Measurements from ENCODE around the gene CLCN3.

CLCN3 gene

DNA sequence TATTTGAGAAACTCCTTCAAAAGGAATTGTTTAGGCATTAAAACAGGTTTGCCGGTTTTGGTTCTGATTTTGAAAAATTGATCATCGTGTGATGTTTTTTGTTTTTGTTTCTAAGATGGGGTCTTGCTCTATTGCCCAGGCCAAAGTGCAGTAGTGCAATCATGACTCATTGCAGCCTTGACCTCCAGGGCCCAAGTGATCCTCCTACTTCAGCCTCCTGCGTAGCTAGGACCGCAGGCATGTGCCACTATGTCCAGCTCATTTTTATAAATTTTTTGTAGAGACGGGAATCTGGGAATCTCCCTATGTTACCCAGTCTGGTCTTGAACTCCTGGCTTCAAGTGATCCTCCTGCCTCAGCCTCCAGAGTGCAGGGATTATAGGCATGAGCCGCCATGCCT, 35.0 kb downstream of the CLCN3 start:
- in situ Hi-C loops (cut with HindIII; ENCODE audit: low pct_ligation_motif_present, low sequenced_read_pairs), result no loop called here
- DNase-seq, result no peak
- Histone ChIP-seq H3K36me3 (replicated peaks) (no peaks in the 10 kb centered on the region), H3K4me3 (ENCODE audit: low read depth, low read length) (no peak overlapping the region), H3K27ac (no peak overlapping the region), H3K27me3 (replicated peaks) (no peaks in the 10 kb centered on the region)
- TF ChIP-seq CTCF (IDR thresholded peaks at IDR 0.05; ENCODE audit: low read depth, low read length, missing control alignments), result no peak

DNA sequence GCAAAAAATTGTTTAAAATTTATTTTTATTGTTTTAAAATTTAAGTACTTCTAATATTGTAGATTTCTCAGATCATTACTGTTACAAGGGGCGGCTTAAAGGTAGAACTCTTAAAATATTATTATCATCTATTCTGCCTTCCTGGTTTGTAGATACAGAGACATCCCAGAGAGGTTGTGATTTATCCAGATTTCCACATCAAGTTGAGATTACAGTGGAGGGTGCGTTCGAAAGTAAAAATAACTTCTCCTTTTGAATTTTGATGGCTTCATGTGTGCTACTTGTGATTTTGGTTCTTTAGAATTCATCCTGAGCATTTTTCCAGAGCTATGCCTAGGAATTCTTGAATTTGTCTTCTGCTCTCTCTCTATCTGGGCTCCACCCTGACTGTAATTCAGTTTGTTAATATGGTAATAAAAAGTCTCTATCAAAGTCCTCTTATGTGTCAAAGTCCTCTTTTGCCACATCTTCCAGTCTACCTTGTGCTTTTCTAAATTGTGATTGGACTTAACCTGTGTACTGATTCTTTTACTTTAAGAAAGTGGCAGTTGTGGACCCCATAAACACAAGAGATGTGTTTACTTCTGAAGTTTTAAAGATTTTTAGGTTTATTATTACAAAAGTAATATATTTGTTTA, 37.2 kb downstream of the CLCN3 start:
- no peak for TF ChIP-seq CTCF (IDR thresholded peaks at IDR 0.05; ENCODE audit: low read depth, low read length, missing control alignments)
- no peaks in the 10 kb centered on the region for H3K27me3 ChIP-seq (replicated peaks)
- H3K4me3 ChIP-seq (ENCODE audit: low read depth, low read length), result no peak overlapping the region
- no peaks in the 10 kb centered on the region for H3K36me3 ChIP-seq (replicated peaks)
- H3K27ac ChIP-seq, result no peak overlapping the region
- DNase-seq, result no peak
- in situ Hi-C loops (cut with HindIII; ENCODE audit: low pct_ligation_motif_present, low sequenced_read_pairs), result no loop called here

- in situ Hi-C loops (cut with HindIII; ENCODE audit: low pct_ligation_motif_present, low sequenced_read_pairs), result no loop called here
- no peaks in the 10 kb centered on the region for H3K27me3 ChIP-seq (replicated peaks)
- no peak for TF ChIP-seq CTCF (IDR thresholded peaks at IDR 0.05; ENCODE audit: low read depth, low read length, missing control alignments)
- no peaks in the 10 kb centered on the region for H3K36me3 ChIP-seq (replicated peaks)
- DNase-seq, result no peak
- no peak overlapping the region for H3K4me3 ChIP-seq (ENCODE audit: low read depth, low read length)
- H3K27ac ChIP-seq, result no peak overlapping the region
These were observed 37.8 kb downstream of the CLCN3 start for GRCh38 chr4:169658196-169658595.

DNA sequence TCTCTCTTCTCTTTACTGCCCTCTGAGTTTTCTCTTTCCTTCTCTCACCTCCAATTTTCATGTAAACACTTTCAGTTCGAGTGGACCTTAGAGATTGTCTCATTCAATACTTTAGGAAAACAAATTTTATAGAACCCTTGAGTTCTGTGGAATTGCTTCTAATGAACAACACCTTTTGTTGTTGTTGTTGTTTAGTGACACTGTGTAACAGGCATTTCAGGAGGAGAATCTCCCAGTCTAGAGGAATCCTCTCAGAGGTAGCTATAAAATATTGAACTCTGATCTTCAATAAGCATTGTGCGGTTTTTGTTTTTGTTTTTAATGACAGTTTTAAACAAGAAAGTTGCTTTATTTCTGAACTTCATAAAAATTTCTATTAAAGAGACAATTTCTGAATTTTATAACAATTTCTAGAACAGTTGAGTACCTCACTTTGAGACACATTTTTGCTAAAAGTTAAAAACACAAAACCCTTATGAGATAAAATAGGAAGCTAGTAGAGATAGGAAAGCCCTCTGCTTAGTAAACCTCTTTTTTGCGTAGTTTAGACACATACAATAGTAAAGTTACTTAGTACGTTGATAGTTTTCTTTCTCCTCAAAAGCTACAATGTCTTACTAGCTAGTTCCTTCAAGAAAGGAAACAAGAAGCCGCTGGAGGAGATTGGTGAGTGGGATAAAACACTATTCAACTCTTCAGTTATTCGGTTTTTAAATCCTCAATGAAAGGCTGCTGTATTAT, 38.8 kb downstream of the CLCN3 start:
- H3K27me3 ChIP-seq (replicated peaks), result no peaks in the 10 kb centered on the region
- H3K27ac ChIP-seq, result peak overlapping the region; percentile 95
- H3K4me3 ChIP-seq (ENCODE audit: low read depth, low read length), result peak overlapping the region; percentile 25
- no peak for DNase-seq
- no peaks in the 10 kb centered on the region for H3K36me3 ChIP-seq (replicated peaks)
- in situ Hi-C loops (cut with HindIII; ENCODE audit: low pct_ligation_motif_present, low sequenced_read_pairs), result no loop called here
- no peak for TF ChIP-seq CTCF (IDR thresholded peaks at IDR 0.05; ENCODE audit: low read depth, low read length, missing control alignments)

- H3K27ac ChIP-seq, result peak overlapping the region; percentile 95
- peak overlapping the region; percentile 60 for H3K4me3 ChIP-seq (ENCODE audit: low read depth, low read length)
- TF ChIP-seq CTCF (IDR thresholded peaks at IDR 0.05; ENCODE audit: low read depth, low read length, missing control alignments), result no peak
- H3K27me3 ChIP-seq (replicated peaks), result no peaks in the 10 kb centered on the region
- no peaks in the 10 kb centered on the region for H3K36me3 ChIP-seq (replicated peaks)
- peak; percentile 99 for DNase-seq
- in situ Hi-C loops (cut with HindIII; ENCODE audit: low pct_ligation_motif_present, low sequenced_read_pairs), result no loop called here
These were observed 39.6 kb downstream of the CLCN3 start for GRCh38 chr4:169659716-169660670.
